GM12865 (cell line): ENCODE data around the gene JAZF1.

ENCODE experiments used
- DNase-seq: peaks from one replicate; pipeline ENCODE4 v3.0.0; 2010; ENCODE audit warnings: low read depth
- H3K4me3 ChIP-seq: 2 replicates; pipeline ENCODE4 v1.5.1; 2011; ENCODE audit warnings: mild to moderate bottlenecking, low read depth, low read length, control low read depth
- CTCF ChIP-seq: IDR thresholded peaks from 2 replicates; pipeline ENCODE4 v1.5.1; 2011; ENCODE audit warnings: low read length, control low read depth, low read depth, inconsistent platforms; ENCODE audit not compliant: insufficient read depth; ENCODE audit errors: missing control alignments

The JAZF1 gene

GRCh38 chr7:27840760-27841364 is 339.7 kb downstream of the JAZF1 start:
- no peak for DNase-seq
- H3K4me3 ChIP-seq, result no peak overlapping the region
- TF ChIP-seq CTCF, result no peak

GRCh38 chr7:27840313-27840712 is 340.3 kb downstream of the JAZF1 start:
- DNase-seq, result no peak
- H3K4me3 ChIP-seq, result no peak overlapping the region
- TF ChIP-seq CTCF, result no peak

GRCh38 chr7:27839099-27839498 is 341.5 kb downstream of the JAZF1 start:
- no peak overlapping the region for H3K4me3 ChIP-seq
- TF ChIP-seq CTCF, result no peak
- no peak for DNase-seq

GRCh38 chr7:27836536-27836935 is 344.1 kb downstream of the JAZF1 start:
- TF ChIP-seq CTCF, result no peak
- DNase-seq, result no peak
- H3K4me3 ChIP-seq, result no peak overlapping the region

GRCh38 chr7:27835376-27835775 is 345.2 kb downstream of the JAZF1 start:
- no peak for DNase-seq
- H3K4me3 ChIP-seq, result no peak overlapping the region
- TF ChIP-seq CTCF, result no peak

GRCh38 chr7:27834179-27834921 is 346.2 kb downstream of the JAZF1 start:
- TF ChIP-seq CTCF, result no peak
- no peak for DNase-seq
- H3K4me3 ChIP-seq, result no peak overlapping the region
